SK-N-SH (cell line): ENCODE measurements around the gene ARHGEF17. TPM values are rescaled to one million over a fixed set of nuclear protein-coding genes. Genes with fewer than 3 reads are reported as not detected.

Source experiments
- CTCF ChIA-PET: fragments of 300-600, 350-600 bp; formaldehyde crosslinking; extraction: SDS; loops from one replicate; lab custom pipeline; 2021; lab: Yijun Ruan, JAX
- POLR2A ChIA-PET: fragments of 350-600 bp; sonication (Branson Sonifier 250); formaldehyde crosslinking; extraction: SDS; loops from one replicate; lab custom pipeline; 2020; ENCODE audit warnings: antibody characterized with exemption, inconsistent platforms; lab: Yijun Ruan, JAX
- DNase-seq: peaks from one replicate; pipeline ENCODE4 v3.0.0; 2012
- H2AFZ ChIP-seq: fragments of 200-600 bp; sonication (generic); 2 replicates; pipeline ENCODE4 v1.8.1; 2016; ENCODE audit warnings: antibody characterized with exemption, mild to moderate bottlenecking, low read depth
- H3F3A ChIP-seq: fragments of 200-600 bp; sonication (generic); replicated peaks from 2 replicates; pipeline ENCODE3; 2016; ENCODE audit warnings: antibody characterized with exemption, mild to moderate bottlenecking; ENCODE audit not compliant: insufficient read depth
- H3K27ac ChIP-seq, 2 experiments: fragments of 200-500 bp in 1 of 2; fragments of 200-600 bp in 1 of 2; sonication (Bioruptor generic) in 1 of 2; sonication (generic), shearing (Covaris generic) in 1 of 2; 2 replicates each; pipeline versions ENCODE4 v1.5.1 to v1.6.1; 2014 to 2016; ENCODE audit warnings: low read depth in 2 of 2, inconsistent platforms in 1 of 2, low read length in 1 of 2, mild to moderate bottlenecking in 1 of 2, mixed read lengths in 1 of 2
- H3K27me3 ChIP-seq: fragments of 200-600 bp; sonication (generic), shearing (Covaris generic); 2 replicates; pipeline ENCODE4 v1.6.1; 2016; ENCODE audit warnings: mixed run types; ENCODE audit not compliant: insufficient read depth
- H3K36me3 ChIP-seq, 2 experiments: fragments of 200-500 bp in 1 of 2; fragments of 200-600 bp in 1 of 2; sonication (Bioruptor generic) in 1 of 2; sonication (generic) in 1 of 2; replicated peaks in 1 of 2; 2 replicates each; pipeline versions ENCODE3 to v1.5.1; 2014 to 2016; ENCODE audit warnings: low read length in 1 of 2, mild to moderate bottlenecking in 1 of 2; ENCODE audit not compliant: insufficient read depth in 2 of 2, control insufficient read depth in 1 of 2
- H3K4me1 ChIP-seq, 2 experiments: fragments of 200-500 bp in 1 of 2; fragments of 200-600 bp in 1 of 2; sonication (Bioruptor generic) in 1 of 2; sonication (generic), shearing (Covaris generic) in 1 of 2; 2 replicates each; pipeline versions ENCODE4 v1.5.1 to v1.6.1; 2014 to 2016; ENCODE audit warnings: low read depth in 1 of 2, low read length in 1 of 2, mixed run types in 1 of 2; ENCODE audit not compliant: insufficient read depth in 2 of 2, control insufficient read depth in 1 of 2
- H3K4me2 ChIP-seq: fragments of 200-600 bp; sonication (generic), shearing (Covaris generic); 2 replicates; pipeline ENCODE4 v1.6.1; 2017; ENCODE audit warnings: mixed run types
- H3K4me3 ChIP-seq, 2 experiments: fragments of 200-500 bp in 1 of 2; fragments of 200-600 bp in 1 of 2; sonication (Bioruptor generic) in 1 of 2; sonication (generic), shearing (Covaris generic) in 1 of 2; 2 replicates each; pipeline versions ENCODE4 v1.5.1 to v1.8.1; 2014 to 2016; ENCODE audit warnings: low read depth in 2 of 2, inconsistent platforms in 1 of 2, low read length in 1 of 2, mild to moderate bottlenecking in 1 of 2, mixed read lengths in 1 of 2, moderate library complexity in 1 of 2
- H3K79me2 ChIP-seq: fragments of 200-600 bp; sonication (generic); 2 replicates; pipeline ENCODE4 v1.8.1; 2017; ENCODE audit warnings: mild to moderate bottlenecking; ENCODE audit not compliant: insufficient read depth
- H3K9ac ChIP-seq: fragments of 200-600 bp; sonication (generic); 2 replicates; pipeline ENCODE4 v1.6.1; 2017; ENCODE audit warnings: mixed run types
- H3K9me2 ChIP-seq: fragments of 200-600 bp; sonication (generic); 2 replicates; pipeline ENCODE4 v1.6.1; 2017; ENCODE audit warnings: mixed run types
- H3K9me3 ChIP-seq: fragments of 200-600 bp; sonication (generic); 2 replicates; pipeline ENCODE4 v1.6.1; 2017; ENCODE audit warnings: mixed run types, mild to moderate bottlenecking, moderate library complexity
- H4K20me1 ChIP-seq: fragments of 200-600 bp; sonication (generic); 2 replicates; pipeline ENCODE4 v1.6.1; 2017; ENCODE audit warnings: mild to moderate bottlenecking, mixed run types; ENCODE audit not compliant: insufficient read depth
- CHD2 ChIP-seq: fragments of 150-350 bp; IDR thresholded peaks from 2 replicates; pipeline ENCODE4 v1.6.1; 2018; ENCODE audit warnings: low read length; ENCODE audit not compliant: partially characterized antibody
- CTCF ChIP-seq: fragments of 200-600 bp; sonication (generic); IDR thresholded peaks from 2 replicates; pipeline ENCODE4 v1.6.1; 2017; ENCODE audit warnings: antibody characterized with exemption, mild to moderate bottlenecking, moderate library complexity
- ELF1 ChIP-seq: IDR thresholded peaks from 2 replicates; pipeline ENCODE4 v1.4.0; 2012
- FOSL2 ChIP-seq: IDR thresholded peaks from 2 replicates; pipeline ENCODE4 v1.4.0; 2012; ENCODE audit warnings: low read depth, mild to moderate bottlenecking, moderate library complexity, borderline replicate concordance
- GATA2 ChIP-seq: sonication (generic); formaldehyde crosslinking; IDR thresholded peaks from 2 replicates; pipeline ENCODE4 v1.5.0; 2020; ENCODE audit warnings: mild to moderate bottlenecking, missing genetic modification reagents
- JUND ChIP-seq: IDR thresholded peaks from 2 replicates; pipeline ENCODE4 v1.4.0; 2012
- NFIC ChIP-seq: IDR thresholded peaks from 2 replicates; pipeline ENCODE4 v1.4.0; 2012; ENCODE audit warnings: borderline replicate concordance
- PBX3 ChIP-seq: IDR thresholded peaks from 2 replicates; pipeline ENCODE4; 2012
- POLR2AphosphoS5 ChIP-seq: IDR thresholded peaks from 2 replicates; pipeline ENCODE4 v1.6.1; 2012; ENCODE audit warnings: low read depth, low read length
- RAD21 ChIP-seq: IDR thresholded peaks from 2 replicates; pipeline ENCODE4 v1.6.1; 2012; ENCODE audit warnings: mild to moderate bottlenecking, low read length
- RCOR1 ChIP-seq: fragments of 150-350 bp; IDR thresholded peaks from 2 replicates; pipeline ENCODE4 v1.6.1; 2017; ENCODE audit warnings: antibody characterized with exemption, low read length
- SIN3A ChIP-seq: IDR thresholded peaks from 2 replicates; pipeline ENCODE4 v1.6.1; 2012; ENCODE audit warnings: low read depth, mild to moderate bottlenecking, low read length, moderate library complexity, borderline replicate concordance
- SMC3 ChIP-seq: IDR thresholded peaks from 2 replicates; pipeline ENCODE4 v1.6.1; 2012; ENCODE audit warnings: low read depth, low read length, improper control_type of control experiment
- TEAD4 ChIP-seq: IDR thresholded peaks from 2 replicates; pipeline ENCODE4 v1.4.0; 2012; ENCODE audit warnings: mild to moderate bottlenecking, borderline replicate concordance; ENCODE audit not compliant: insufficient read depth
- USF1 ChIP-seq: IDR thresholded peaks from 2 replicates; pipeline ENCODE4 v1.4.0; 2012; ENCODE audit warnings: low read depth, borderline replicate concordance
- YY1 ChIP-seq: IDR thresholded peaks from 2 replicates; pipeline ENCODE4 v1.4.0; 2012; ENCODE audit warnings: low read depth, mild to moderate bottlenecking
- ZBTB33 ChIP-seq: IDR thresholded peaks from 2 replicates; pipeline ENCODE4 v1.4.0; 2012; ENCODE audit warnings: low read depth, borderline replicate concordance
- WGBS: methylation state at CpG from one replicate; pipeline ENCODE4 v1.1.6; 2017; ENCODE audit warnings: low lambda C conversion rate; 5-methylcytosine and 5-hydroxymethylcytosine counted together
- polyA plus RNA-seq, 3 experiments: library from polyadenylated mRNA; depleted of rRNA; stranded (reverse); fragments of >200 nt; gene quantifications; 2 replicates each; pipeline ENCODE4 v1.2.3, GENCODE V29; 2012

The ARHGEF17 gene
- polyA plus RNA-seq, 1 of the 3 experiments (the other 2 are of a cell fraction): 45.9 TPM

- TF ChIP-seq CTCF (no peak), RCOR1 (no peak), POLR2AphosphoS5 (no peak), USF1 (no peak)
- TF ChIP-seq, all 33 proteins: peak for 0
These were observed 51.3 kb downstream of the ARHGEF17 start (continued) for GRCh38 chr11:73359341-73359740.

GRCh38 chr11:73359930-73360742 is 52.1 kb downstream of the ARHGEF17 start:
- Histone ChIP-seq H3K27ac (no peak overlapping the region; a peak in 1 of 4 replicates), H3K27me3 (no peaks in the 10 kb centered on the region), H3K79me2 (no peaks in the 10 kb centered on the region), H3K4me1 (peaks cover 0 to 4% of the 10 kb centered on the region in 2 experiments; a peak in 1 of 4 replicates), H4K20me1 (peaks cover 1% of the 10 kb centered on the region; the same call in 1 of the 2 replicates), H3K9ac (no peak overlapping the region), H3K4me3 (no peak overlapping the region; a peak in 1 of 4 replicates), H3K36me3 (peaks cover 34 to 84% of the 10 kb centered on the region in 2 experiments), H3K4me2 (no peak overlapping the region), H3K9me3 (no peaks in the 10 kb centered on the region), H2AFZ (no peak overlapping the region)
- peak; percentile 78 for DNase-seq
- CTCF ChIA-PET: interaction anchor here (0.5 to 22.4 kb wide), 15 partner anchors 5 to 301 kb away, joined by 3 to 313 read pairs (median 6); partner anchors contain the start of genes ARHGEF17 and RELT
- 92% methylated on average over 18 of the region's 19 CpGs for WGBS
- no peak for TF ChIP-seq NFIC
- no peak for TF ChIP-seq FOSL2
- 0 out of 2 replicates have a peak, but pooled peaks have one; percentile 10 for TF ChIP-seq SMC3
- TF ChIP-seq CHD2: no peak
- no peak for TF ChIP-seq JUND
- TF ChIP-seq ZBTB33: no peak
- peak; percentile 54 for TF ChIP-seq CTCF
- TF ChIP-seq GATA2: no peak
- no peak for TF ChIP-seq TEAD4
- TF ChIP-seq PBX3: no peak
- TF ChIP-seq SIN3A: no peak
- no peak for TF ChIP-seq YY1
- no peak for TF ChIP-seq ELF1
- TF ChIP-seq RAD21: peak; percentile 57
- TF ChIP-seq, all 33 proteins: peak for 3
- POLR2A ChIA-PET: no interaction called here
- Histone ChIP-seq H3K9me2 (no peaks in the 10 kb centered on the region), H3F3A (no peaks in the 10 kb centered on the region)
